Transverse colon (tissue), 3 donors: Measurements from ENCODE around the gene CCNY.

ENCODE experiments used
- POLR2A ChIP-seq: fragments of 450-650 bp; IDR thresholded peaks from one replicate; pipeline ENCODE4 v1.6.1; 2016; ENCODE audit warnings: antibody characterized with exemption, mild to moderate bottlenecking, moderate library complexity
- TF ChIP-seq, protein P1 (sequence below), 5 experiments: fragments of 200-600 bp in 3 of 5; fragments of 450-650 bp in 2 of 5; sonication (generic) in 3 of 5; IDR thresholded peaks; 1 replicate in 2 of 5; 2 replicates in 3 of 5; pipeline ENCODE4 v1.5.1; 2016 to 2017; ENCODE audit warnings: antibody characterized with exemption in 5 of 5, inconsistent platforms in 3 of 5, mild to moderate bottlenecking in 2 of 5, moderate library complexity in 1 of 5

GRCh38 chr10:35399414-35400009 is 63.2 kb downstream of the CCNY start:
- TF ChIP-seq, protein P1, sequence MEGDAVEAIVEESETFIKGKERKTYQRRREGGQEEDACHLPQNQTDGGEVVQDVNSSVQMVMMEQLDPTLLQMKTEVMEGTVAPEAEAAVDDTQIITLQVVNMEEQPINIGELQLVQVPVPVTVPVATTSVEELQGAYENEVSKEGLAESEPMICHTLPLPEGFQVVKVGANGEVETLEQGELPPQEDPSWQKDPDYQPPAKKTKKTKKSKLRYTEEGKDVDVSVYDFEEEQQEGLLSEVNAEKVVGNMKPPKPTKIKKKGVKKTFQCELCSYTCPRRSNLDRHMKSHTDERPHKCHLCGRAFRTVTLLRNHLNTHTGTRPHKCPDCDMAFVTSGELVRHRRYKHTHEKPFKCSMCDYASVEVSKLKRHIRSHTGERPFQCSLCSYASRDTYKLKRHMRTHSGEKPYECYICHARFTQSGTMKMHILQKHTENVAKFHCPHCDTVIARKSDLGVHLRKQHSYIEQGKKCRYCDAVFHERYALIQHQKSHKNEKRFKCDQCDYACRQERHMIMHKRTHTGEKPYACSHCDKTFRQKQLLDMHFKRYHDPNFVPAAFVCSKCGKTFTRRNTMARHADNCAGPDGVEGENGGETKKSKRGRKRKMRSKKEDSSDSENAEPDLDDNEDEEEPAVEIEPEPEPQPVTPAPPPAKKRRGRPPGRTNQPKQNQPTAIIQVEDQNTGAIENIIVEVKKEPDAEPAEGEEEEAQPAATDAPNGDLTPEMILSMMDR (IDR thresholded peaks at IDR 0.05): no peak
- TF ChIP-seq POLR2A: no peak
